Neural cell (in vitro differentiated cells): ENCODE results near the gene SLC16A9. TPM values are rescaled to one million over a fixed set of nuclear protein-coding genes. Genes with fewer than 3 reads are reported as not detected.

Source experiments
- H2AFZ ChIP-seq: fragments of 200-600, 300-800 bp; sonication (generic), shearing (Covaris generic); 2 replicates; pipeline ENCODE4 v1.6.0; 2014; ENCODE audit warnings: low read depth, mild to moderate bottlenecking, antibody characterized with exemption, low read length, moderate library complexity
- H3F3A ChIP-seq: fragments of 200-600 bp; shearing (Covaris generic); 2 replicates; pipeline ENCODE4 v1.6.1; 2016; ENCODE audit warnings: mild to moderate bottlenecking, moderate library complexity, mixed read lengths, antibody characterized with exemption, low read length; ENCODE audit not compliant: insufficient read depth, poor library complexity, severe bottlenecking
- H3K27ac ChIP-seq: fragments of 200-600, 300-800 bp; sonication (generic), shearing (Covaris generic); 2 replicates; pipeline ENCODE4 v1.5.1; 2014; ENCODE audit warnings: mild to moderate bottlenecking, low read length, moderate library complexity
- H3K27me3 ChIP-seq: fragments of 300-800, 200-600 bp; sonication (generic), shearing (Covaris generic); 2 replicates; pipeline ENCODE4 v1.6.0; 2014; ENCODE audit warnings: mild to moderate bottlenecking, low read depth, low read length, moderate library complexity; ENCODE audit not compliant: insufficient read depth
- H3K36me3 ChIP-seq: fragments of 300-800, 200-600 bp; sonication (generic), shearing (Covaris generic); 2 replicates; pipeline ENCODE4 v1.5.1; 2014; ENCODE audit warnings: mild to moderate bottlenecking, antibody characterized with exemption, low read length, moderate library complexity; ENCODE audit not compliant: insufficient read depth
- H3K4me2 ChIP-seq: fragments of 300-800, 200-600 bp; sonication (generic), shearing (Covaris generic); 2 replicates; pipeline ENCODE4 v1.6.0; 2014; ENCODE audit warnings: mild to moderate bottlenecking, low read length
- H3K4me3 ChIP-seq: fragments of 300-800, 200-600 bp; sonication (generic), shearing (Covaris generic); 2 replicates; pipeline ENCODE4 v1.5.1; 2014; ENCODE audit warnings: mild to moderate bottlenecking, low read length, moderate library complexity
- H3K79me2 ChIP-seq: fragments of 200-600 bp; shearing (Covaris generic); replicated peaks from 2 replicates; pipeline ENCODE4 v1.6.0; 2014; ENCODE audit warnings: mild to moderate bottlenecking, low read length, moderate library complexity; ENCODE audit not compliant: insufficient read depth
- H3K9ac ChIP-seq: fragments of 300-800, 200-600 bp; sonication (generic), shearing (Covaris generic); 2 replicates; pipeline ENCODE4 v1.6.1; 2016; ENCODE audit warnings: mild to moderate bottlenecking, low read length, mixed read lengths
- H3K9me2 ChIP-seq: fragments of 200-600 bp; shearing (Covaris generic); 2 replicates; pipeline ENCODE4 v1.6.1; 2016; ENCODE audit warnings: mild to moderate bottlenecking, low read length, mixed read lengths; ENCODE audit not compliant: insufficient read depth
- H3K9me3 ChIP-seq: fragments of 200-600, 300-800 bp; sonication (generic), shearing (Covaris generic); 2 replicates; pipeline ENCODE4 v1.6.1; 2016; ENCODE audit warnings: mild to moderate bottlenecking, mixed run types, low read length, moderate library complexity, mixed read lengths
- H4K20me1 ChIP-seq: fragments of 200-600 bp; shearing (Covaris generic); 2 replicates; pipeline ENCODE4 v1.6.1; 2016; ENCODE audit warnings: mild to moderate bottlenecking, mixed run types; ENCODE audit not compliant: insufficient read depth
- EP300 ChIP-seq: fragments of 450-650 bp; conservative IDR thresholded peaks from 2 replicates; pipeline ENCODE4 v1.6.1; 2014; ENCODE audit warnings: antibody characterized with exemption, mild to moderate bottlenecking, moderate library complexity; ENCODE audit not compliant: poor library complexity, severe bottlenecking
- EZH2 ChIP-seq: fragments of 200-600, 300-800 bp; shearing (Covaris generic), sonication (generic); IDR thresholded peaks from 2 replicates; pipeline ENCODE4 v1.6.1; 2014; ENCODE audit warnings: antibody characterized with exemption, low read length, borderline replicate concordance, mild to moderate bottlenecking; ENCODE audit not compliant: insufficient read depth, poor library complexity, severe bottlenecking
- MXI1 ChIP-seq: fragments of 450-650 bp; conservative IDR thresholded peaks from 2 replicates; pipeline ENCODE4 v1.6.1; 2014; ENCODE audit warnings: antibody characterized with exemption, mild to moderate bottlenecking; ENCODE audit not compliant: poor library complexity, severe bottlenecking
- POLR2AphosphoS5 ChIP-seq: IDR thresholded peaks from 2 replicates; pipeline ENCODE4 v1.6.1; 2012
- RAD21 ChIP-seq: fragments of 450-650 bp; conservative IDR thresholded peaks from 2 replicates; pipeline ENCODE4 v1.6.1; 2014; ENCODE audit warnings: antibody characterized with exemption, mild to moderate bottlenecking, moderate library complexity
- SMC3 ChIP-seq: fragments of 450-650 bp; conservative IDR thresholded peaks from 2 replicates; pipeline ENCODE4 v1.6.1; 2014; ENCODE audit warnings: antibody characterized with exemption, mild to moderate bottlenecking, moderate library complexity; ENCODE audit not compliant: poor library complexity
- TAF1 ChIP-seq: IDR thresholded peaks from 2 replicates; pipeline ENCODE4 v1.6.1; 2012; ENCODE audit warnings: low read depth
- polyA plus RNA-seq: library from polyadenylated mRNA; depleted of rRNA; stranded (reverse); fragments of >200 nt; gene quantifications from 2 replicates; pipeline ENCODE4 v1.2.3, GENCODE V29; 2014
- TF ChIP-seq, protein P1 (sequence below): IDR thresholded peaks from 2 replicates; pipeline ENCODE4 v1.6.1; 2012; ENCODE audit warnings: borderline replicate concordance
- TF ChIP-seq, protein P2 (sequence below): fragments of 450-650 bp; IDR thresholded peaks from 2 replicates; pipeline ENCODE4 v1.5.1; 2014; ENCODE audit warnings: antibody characterized with exemption, mild to moderate bottlenecking, moderate library complexity; ENCODE audit not compliant: poor library complexity, severe bottlenecking

The SLC16A9 gene
- polyA plus RNA-seq, 1 donor from 2014 or later: 208 TPM

DNA sequence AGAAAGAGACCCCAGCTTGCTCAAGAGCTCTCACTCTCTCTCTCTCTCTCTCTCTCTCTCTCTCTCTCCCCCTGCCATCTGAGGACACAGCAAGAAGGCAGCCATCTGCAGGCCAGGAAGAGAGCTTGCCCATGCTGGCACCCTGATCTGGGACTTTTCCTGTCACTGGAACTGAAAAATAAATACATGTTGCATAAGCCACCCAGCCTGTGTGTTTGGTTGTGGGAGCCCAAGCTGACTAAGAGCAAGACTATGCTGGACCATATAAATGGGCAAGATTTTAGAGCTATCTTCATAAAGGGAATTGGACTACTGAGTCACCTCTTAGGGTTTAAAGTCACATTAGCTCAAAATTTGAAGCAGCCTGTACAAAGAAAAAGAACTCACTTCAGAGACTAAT, 98.6 kb downstream of the SLC16A9 start:
- no peak overlapping the region for H2AFZ ChIP-seq
- no peaks in the 10 kb centered on the region for H3K36me3 ChIP-seq
- no peak overlapping the region for H3K9ac ChIP-seq
- no peak overlapping the region for H3K27ac ChIP-seq
- no peak for TF ChIP-seq TAF1
- TF ChIP-seq, protein P1, sequence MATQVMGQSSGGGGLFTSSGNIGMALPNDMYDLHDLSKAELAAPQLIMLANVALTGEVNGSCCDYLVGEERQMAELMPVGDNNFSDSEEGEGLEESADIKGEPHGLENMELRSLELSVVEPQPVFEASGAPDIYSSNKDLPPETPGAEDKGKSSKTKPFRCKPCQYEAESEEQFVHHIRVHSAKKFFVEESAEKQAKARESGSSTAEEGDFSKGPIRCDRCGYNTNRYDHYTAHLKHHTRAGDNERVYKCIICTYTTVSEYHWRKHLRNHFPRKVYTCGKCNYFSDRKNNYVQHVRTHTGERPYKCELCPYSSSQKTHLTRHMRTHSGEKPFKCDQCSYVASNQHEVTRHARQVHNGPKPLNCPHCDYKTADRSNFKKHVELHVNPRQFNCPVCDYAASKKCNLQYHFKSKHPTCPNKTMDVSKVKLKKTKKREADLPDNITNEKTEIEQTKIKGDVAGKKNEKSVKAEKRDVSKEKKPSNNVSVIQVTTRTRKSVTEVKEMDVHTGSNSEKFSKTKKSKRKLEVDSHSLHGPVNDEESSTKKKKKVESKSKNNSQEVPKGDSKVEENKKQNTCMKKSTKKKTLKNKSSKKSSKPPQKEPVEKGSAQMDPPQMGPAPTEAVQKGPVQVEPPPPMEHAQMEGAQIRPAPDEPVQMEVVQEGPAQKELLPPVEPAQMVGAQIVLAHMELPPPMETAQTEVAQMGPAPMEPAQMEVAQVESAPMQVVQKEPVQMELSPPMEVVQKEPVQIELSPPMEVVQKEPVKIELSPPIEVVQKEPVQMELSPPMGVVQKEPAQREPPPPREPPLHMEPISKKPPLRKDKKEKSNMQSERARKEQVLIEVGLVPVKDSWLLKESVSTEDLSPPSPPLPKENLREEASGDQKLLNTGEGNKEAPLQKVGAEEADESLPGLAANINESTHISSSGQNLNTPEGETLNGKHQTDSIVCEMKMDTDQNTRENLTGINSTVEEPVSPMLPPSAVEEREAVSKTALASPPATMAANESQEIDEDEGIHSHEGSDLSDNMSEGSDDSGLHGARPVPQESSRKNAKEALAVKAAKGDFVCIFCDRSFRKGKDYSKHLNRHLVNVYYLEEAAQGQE: no peak
- no peak for TF ChIP-seq RAD21
- TF ChIP-seq POLR2AphosphoS5: no peak
- TF ChIP-seq EZH2: no peak
- TF ChIP-seq MXI1: no peak
- TF ChIP-seq, protein P2, sequence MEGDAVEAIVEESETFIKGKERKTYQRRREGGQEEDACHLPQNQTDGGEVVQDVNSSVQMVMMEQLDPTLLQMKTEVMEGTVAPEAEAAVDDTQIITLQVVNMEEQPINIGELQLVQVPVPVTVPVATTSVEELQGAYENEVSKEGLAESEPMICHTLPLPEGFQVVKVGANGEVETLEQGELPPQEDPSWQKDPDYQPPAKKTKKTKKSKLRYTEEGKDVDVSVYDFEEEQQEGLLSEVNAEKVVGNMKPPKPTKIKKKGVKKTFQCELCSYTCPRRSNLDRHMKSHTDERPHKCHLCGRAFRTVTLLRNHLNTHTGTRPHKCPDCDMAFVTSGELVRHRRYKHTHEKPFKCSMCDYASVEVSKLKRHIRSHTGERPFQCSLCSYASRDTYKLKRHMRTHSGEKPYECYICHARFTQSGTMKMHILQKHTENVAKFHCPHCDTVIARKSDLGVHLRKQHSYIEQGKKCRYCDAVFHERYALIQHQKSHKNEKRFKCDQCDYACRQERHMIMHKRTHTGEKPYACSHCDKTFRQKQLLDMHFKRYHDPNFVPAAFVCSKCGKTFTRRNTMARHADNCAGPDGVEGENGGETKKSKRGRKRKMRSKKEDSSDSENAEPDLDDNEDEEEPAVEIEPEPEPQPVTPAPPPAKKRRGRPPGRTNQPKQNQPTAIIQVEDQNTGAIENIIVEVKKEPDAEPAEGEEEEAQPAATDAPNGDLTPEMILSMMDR: no peak
- TF ChIP-seq EP300: no peak
- no peak for TF ChIP-seq SMC3
- no peaks in the 10 kb centered on the region for H3K9me3 ChIP-seq
- no peaks in the 10 kb centered on the region for H4K20me1 ChIP-seq
- H3F3A ChIP-seq: peaks cover 9% of the 10 kb centered on the region
- no peaks in the 10 kb centered on the region for H3K27me3 ChIP-seq
- no peaks in the 10 kb centered on the region for H3K9me2 ChIP-seq
- H3K4me3 ChIP-seq: no peak overlapping the region
- no peaks in the 10 kb centered on the region for H3K79me2 ChIP-seq
- H3K4me2 ChIP-seq: no peak overlapping the region

DNA sequence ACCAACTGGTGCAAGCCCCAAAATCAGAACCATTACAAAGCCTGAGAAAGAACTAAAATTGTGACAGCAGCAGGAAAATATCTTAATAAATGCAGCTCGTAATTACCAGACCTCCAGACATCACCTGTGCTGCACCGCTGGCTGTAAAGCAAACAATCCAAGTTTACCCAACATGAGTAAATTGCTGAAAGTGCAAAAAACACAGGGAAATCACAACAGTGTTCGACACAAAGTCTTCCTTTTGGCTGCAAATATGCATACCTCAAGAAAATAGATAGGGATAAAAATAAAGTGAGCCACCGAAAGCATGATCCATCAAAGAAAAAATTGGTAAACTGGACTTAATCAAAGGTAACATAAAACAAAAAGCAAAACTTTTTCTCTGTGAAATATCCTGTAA, 101.7 kb downstream of the SLC16A9 start:
- no peak overlapping the region for H3K4me2 ChIP-seq
- no peaks in the 10 kb centered on the region for H3K79me2 ChIP-seq
- no peaks in the 10 kb centered on the region for H3K36me3 ChIP-seq
- peaks cover 10% of the 10 kb centered on the region for H3F3A ChIP-seq
- H2AFZ ChIP-seq: no peak overlapping the region
- no peaks in the 10 kb centered on the region for H3K9me2 ChIP-seq
- peak overlapping the region; percentile 47 for H3K9ac ChIP-seq
- TF ChIP-seq EP300 (no peak), POLR2AphosphoS5 (no peak), EZH2 (no peak), RAD21 (no peak), TAF1 (no peak), SMC3 (no peak), MXI1 (no peak)
- TF ChIP-seq, protein P1: no peak
- TF ChIP-seq, protein P2: no peak
- H3K27me3 ChIP-seq: no peaks in the 10 kb centered on the region
- H3K4me3 ChIP-seq: peak overlapping the region; percentile 41
- no peaks in the 10 kb centered on the region for H3K9me3 ChIP-seq
- H4K20me1 ChIP-seq: no peaks in the 10 kb centered on the region
- peak overlapping the region; percentile 86 for H3K27ac ChIP-seq
